NCI-H748 treated with DMSO at 0.1 percent for 48 hours (cell line): ENCODE measurements around the gene MXD4.
"Not testable (repeated sequence)": the region's sequence is repeated elsewhere in the genome, so short reads cannot be mapped to it uniquely, and the experiment has no call there.

Experiments used
- DNase-seq: peaks from one replicate; lab custom pipeline; 2025; lab: John Stamatoyannopoulos, UW

MXD4 gene

DNA sequence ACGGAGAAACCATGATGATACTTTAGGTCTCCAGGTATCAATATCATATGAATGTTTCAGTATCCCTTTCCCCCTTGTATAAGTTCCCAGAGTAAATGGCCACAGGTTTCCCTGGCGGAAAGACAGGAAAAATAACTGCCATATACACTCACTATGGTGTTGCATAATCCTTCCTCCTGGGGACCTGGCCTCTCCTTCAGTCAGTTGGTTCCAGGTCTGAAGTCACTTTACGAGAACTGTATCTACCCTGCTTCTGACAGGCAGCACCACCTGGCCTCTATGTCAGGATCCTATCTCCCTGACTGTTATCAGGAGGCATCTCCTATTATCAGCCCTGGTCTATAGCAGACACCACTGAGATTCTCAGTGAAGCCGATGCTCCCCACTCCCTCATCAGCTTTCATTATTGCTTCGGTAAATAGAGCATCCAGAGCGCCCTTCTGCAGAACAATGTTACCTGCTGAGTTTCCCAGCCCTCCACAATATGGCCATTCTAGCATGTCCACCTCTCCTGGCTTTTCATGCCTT, 42.6 kb downstream of the MXD4 start:
- no peak for DNase-seq

DNA sequence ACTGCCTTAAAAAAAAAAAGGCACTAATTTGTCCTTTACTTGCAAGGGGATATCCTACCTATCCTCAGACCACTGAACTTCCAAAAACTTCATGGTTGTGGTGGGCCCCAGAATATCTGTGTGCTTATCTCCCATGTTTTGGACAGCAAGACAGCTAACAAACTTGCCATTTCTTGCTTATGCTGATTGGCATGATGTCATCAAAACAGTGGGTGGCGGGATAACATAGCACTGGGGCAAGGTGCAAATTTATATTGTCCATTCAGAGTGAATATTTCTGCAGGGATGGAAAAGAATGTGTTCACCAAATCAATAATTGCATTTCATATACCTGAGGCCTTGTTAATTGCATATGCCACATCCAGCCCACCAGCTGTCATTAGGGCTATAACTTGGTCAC, 43.5 kb downstream of the MXD4 start:
- no peak for DNase-seq

DNA sequence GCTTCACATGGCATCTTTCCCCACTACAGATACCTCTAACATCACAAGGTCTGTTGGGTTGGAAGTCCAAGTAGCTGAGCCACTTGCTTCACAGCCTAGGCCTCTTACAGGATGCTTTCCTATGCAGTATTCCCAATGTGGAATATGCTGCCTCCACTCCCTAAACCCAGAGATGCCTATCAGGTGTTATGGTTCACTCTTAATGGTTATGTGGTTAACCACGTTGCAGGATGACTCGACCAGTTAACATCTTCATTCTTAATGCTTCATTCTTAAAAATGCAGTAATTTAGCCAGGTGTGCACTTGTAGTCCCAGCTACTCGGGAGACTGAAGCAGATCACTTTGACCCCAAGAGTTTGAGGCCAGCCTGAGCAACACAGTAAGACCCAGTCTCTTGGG, 44.2 kb downstream of the MXD4 start:
- DNase-seq: no peak

DNA sequence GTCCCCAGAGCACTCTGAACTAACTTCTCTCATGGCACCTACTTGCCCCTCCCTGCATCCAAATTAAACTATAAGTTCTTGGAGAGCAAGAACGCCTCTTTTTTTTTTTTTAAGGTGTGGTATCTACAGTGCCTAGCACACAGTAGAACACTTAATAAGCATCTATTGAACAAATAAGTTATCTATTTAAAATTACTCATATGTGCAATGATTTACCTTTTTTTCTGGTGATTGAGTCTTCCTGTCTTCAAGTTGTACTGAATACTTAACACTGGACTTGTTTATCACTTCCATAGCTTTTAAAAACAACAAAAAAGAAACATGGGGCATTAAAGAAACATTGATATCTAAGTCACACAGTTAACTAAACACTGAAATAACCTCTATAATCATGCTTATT, 49.1 kb downstream of the MXD4 start:
- no peak for DNase-seq

DNA sequence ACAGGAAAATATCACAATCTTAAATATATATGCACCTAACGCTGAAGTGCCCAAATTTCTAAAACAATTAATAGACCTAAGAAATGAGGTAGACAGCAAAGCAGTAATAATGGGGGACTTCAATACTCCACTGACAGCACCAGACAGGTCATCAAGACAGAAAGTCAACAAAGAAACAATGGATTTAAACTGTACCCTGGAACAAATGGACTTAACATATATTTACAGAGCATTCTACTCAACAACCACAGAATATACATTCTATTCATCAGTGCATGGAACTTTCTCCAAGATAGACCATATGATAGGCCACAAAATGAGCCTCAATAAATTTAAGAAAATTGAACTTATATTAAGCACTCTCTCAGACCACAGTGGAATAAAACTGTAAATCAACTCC, 59.1 kb downstream of the MXD4 start:
- DNase-seq: not testable (repeated sequence)
